GM23248 (cell line): Measurements from ENCODE around the gene PALM.

Experiments used
- EZH2 ChIP-seq: fragments of 200-600 bp; sonication (generic); IDR thresholded peaks from 2 replicates; pipeline ENCODE4 v1.6.1; 2018; ENCODE audit warnings: antibody characterized with exemption, mild to moderate bottlenecking; ENCODE audit not compliant: insufficient read depth, poor library complexity, severe bottlenecking
- EZH2phosphoT487 ChIP-seq: fragments of 200-600 bp; sonication (generic); IDR thresholded peaks from 2 replicates; pipeline ENCODE4 v1.6.1; 2018; ENCODE audit warnings: antibody characterized with exemption, moderate library complexity, mild to moderate bottlenecking, low read depth; ENCODE audit not compliant: insufficient read depth

DNA sequence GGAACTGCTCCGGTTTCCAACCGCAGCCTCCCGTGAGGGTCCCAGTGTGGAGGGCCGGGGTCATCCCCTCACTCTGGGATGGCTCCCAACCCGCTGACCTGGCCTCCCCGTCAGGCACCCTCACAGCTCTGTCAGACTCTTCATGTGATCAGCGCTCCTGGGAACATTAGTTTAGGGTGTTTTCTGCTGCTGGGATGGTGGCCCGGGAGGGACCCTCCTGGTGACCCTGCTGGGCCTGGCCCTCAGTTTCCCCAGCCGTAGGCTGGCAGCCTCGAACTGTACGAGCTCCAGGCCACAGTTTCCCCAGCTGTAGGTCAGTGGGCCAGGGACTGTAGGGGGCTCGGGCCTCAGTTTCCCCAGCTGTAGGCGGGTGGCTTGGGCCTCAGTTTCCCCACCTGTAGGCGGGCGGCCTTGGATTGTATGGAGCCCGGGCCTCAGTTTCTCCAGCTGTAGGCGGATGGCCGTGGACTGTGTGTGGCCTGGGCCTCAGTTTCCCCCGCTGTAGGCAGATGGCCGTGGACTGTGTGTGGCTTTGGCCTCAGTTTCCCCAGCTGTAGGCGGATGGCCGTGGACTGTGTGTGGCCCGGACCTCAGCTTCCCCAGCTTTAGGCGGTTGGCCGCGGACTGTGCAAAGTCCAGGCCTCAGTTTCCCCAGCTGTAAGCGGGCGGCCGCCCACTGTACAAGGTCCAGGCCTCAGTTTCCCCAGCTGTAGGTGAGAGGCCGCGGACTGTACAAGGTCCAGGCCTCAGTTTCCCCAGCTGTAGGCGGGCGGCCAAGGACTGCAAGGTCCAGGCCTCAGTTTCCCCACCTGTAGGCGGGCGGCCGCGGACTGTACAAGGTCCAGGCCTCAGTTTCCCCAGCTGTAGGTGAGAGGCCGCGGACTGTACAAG lies 87.2 kb downstream of the PALM start:
- TF ChIP-seq EZH2phosphoT487 (no peak), EZH2 (no peak)
